GM12878 (cell line): Measurements from ENCODE around the gene ZNF628. TPM values are rescaled to one million over a fixed set of nuclear protein-coding genes. Genes with fewer than 3 reads are reported as not detected.

Experiments used
- ATAC-seq: fragments of 200-7000 bp; cut with Tn5 transposase; 3 replicates; pipeline ENCODE4 v1.9.1; 2020; ENCODE audit warnings: mild to moderate bottlenecking, moderate library complexity
- BruUV-seq: library from RNA; stranded (reverse); fragments of 400-500 nt; replicated peaks from 2 replicates; lab custom pipeline; 2021; lab: Mats Ljungman, UMichigan
- CTCF ChIA-PET: fragments of 300-600 bp; sonication (Branson Sonifier 250); formaldehyde crosslinking; extraction: SDS; loops from one replicate; lab custom pipeline; 2021; ENCODE audit warnings: inconsistent platforms; lab: Yijun Ruan, JAX
- POLR2A ChIA-PET: fragments of 350-600 bp; formaldehyde crosslinking; extraction: SDS; loops from one replicate; lab custom pipeline; 2021; ENCODE audit warnings: inconsistent platforms; lab: Charles Lee
- RAD21 ChIA-PET: fragments of 300-600 bp; sonication (Branson Sonifier 250); formaldehyde crosslinking; loops from one replicate; lab custom pipeline; 2023; ENCODE audit warnings: antibody characterized with exemption; ENCODE audit not compliant: unreplicated experiment; lab: Charles Lee
- SMC1A ChIA-PET: fragments of 300-600 bp; sonication (Branson Sonifier 250); formaldehyde crosslinking; loops from one replicate; lab custom pipeline; 2023; ENCODE audit not compliant: unreplicated experiment, uncharacterized antibody; lab: Charles Lee
- DNase-seq: peaks from one replicate; pipeline ENCODE4 v3.0.0-alpha.2; 2011; ENCODE audit warnings: low read depth, low spot score
- FAIRE-seq: peaks from 3 replicates; lab custom pipeline; 2011; peaks lifted over from hg19 to GRCh38; lab: Jason Lieb, UNC
- H2AFZ ChIP-seq: 2 replicates; pipeline ENCODE4 v1.6.0; 2011; ENCODE audit warnings: low read depth, low read length, control low read depth; ENCODE audit not compliant: control insufficient read depth
- H3K27ac ChIP-seq: 2 replicates; pipeline ENCODE4 v1.5.1; 2011; ENCODE audit warnings: control low read depth; ENCODE audit not compliant: control insufficient read depth, insufficient read depth
- H3K27me3 ChIP-seq, 2 experiments: replicated peaks in 1 of 2; 2 replicates each; pipeline versions ENCODE4 v1.6.0 to v1.6.1; 2011; ENCODE audit warnings: low read length in 1 of 2; ENCODE audit not compliant: control insufficient read depth in 2 of 2, insufficient read depth in 2 of 2
- H3K36me3 ChIP-seq, 2 experiments: 2 replicates each; pipeline ENCODE4 v1.5.1; 2011; ENCODE audit warnings: low read length in 1 of 2; ENCODE audit not compliant: control insufficient read depth in 2 of 2, insufficient read depth in 2 of 2
- H3K4me1 ChIP-seq: 2 replicates; pipeline ENCODE4 v1.6.1; 2011; ENCODE audit warnings: mild to moderate bottlenecking, low read length, moderate library complexity, mixed read lengths; ENCODE audit not compliant: control insufficient read depth, insufficient read depth
- H3K4me2 ChIP-seq: 2 replicates; pipeline ENCODE4 v1.6.0; 2011; ENCODE audit warnings: control low read depth; ENCODE audit not compliant: control insufficient read depth, insufficient read depth
- H3K4me3 ChIP-seq: fragments of 200-600 bp; sonication (generic); 2 replicates; pipeline ENCODE4 v1.5.1; 2016
- H3K79me2 ChIP-seq: 2 replicates; pipeline ENCODE4 v1.6.0; 2011; ENCODE audit warnings: low read length; ENCODE audit not compliant: control insufficient read depth, insufficient read depth
- H3K9ac ChIP-seq: 2 replicates; pipeline ENCODE4 v1.8.0; 2011; ENCODE audit warnings: low read length, control low read depth, mixed read lengths; ENCODE audit not compliant: control insufficient read depth, insufficient read depth
- H3K9me3 ChIP-seq: replicated peaks from 3 replicates; pipeline ENCODE4 v1.5.1; 2011; ENCODE audit warnings: mild to moderate bottlenecking, low read length; ENCODE audit not compliant: control insufficient read depth, insufficient read depth
- H4K20me1 ChIP-seq: 2 replicates; pipeline ENCODE4 v1.6.0; 2011; ENCODE audit not compliant: control insufficient read depth, insufficient read depth
- ATF7 ChIP-seq: fragments of 450-650 bp; IDR thresholded peaks from 2 replicates; pipeline ENCODE4 v1.6.1; 2016; ENCODE audit warnings: low read depth, mild to moderate bottlenecking
- BMI1 ChIP-seq: fragments of 450-650 bp; IDR thresholded peaks from 2 replicates; pipeline ENCODE4 v1.6.1; 2016; ENCODE audit warnings: mild to moderate bottlenecking, moderate library complexity, borderline replicate concordance
- BRCA1 ChIP-seq: IDR thresholded peaks from 2 replicates; pipeline ENCODE4 v1.6.1; 2011; ENCODE audit warnings: low read depth, low read length, improper control_type of control experiment
- CHD1 ChIP-seq: IDR thresholded peaks from 2 replicates; pipeline ENCODE4 v1.6.1; 2012; ENCODE audit warnings: low read depth, low read length, improper control_type of control experiment
- CHD4 ChIP-seq: fragments of 200-600 bp; sonication (generic); IDR thresholded peaks from 2 replicates; pipeline ENCODE4 v1.6.1; 2016; ENCODE audit warnings: mild to moderate bottlenecking
- EGR1 ChIP-seq, 2 experiments: IDR thresholded peaks; 1 replicate in 1 of 2; 2 replicates in 1 of 2; pipeline ENCODE4 v1.6.1; 2011 to 2012; ENCODE audit warnings: low read depth in 2 of 2, low read length in 2 of 2, borderline replicate concordance in 1 of 2, mild to moderate bottlenecking in 1 of 2, moderate library complexity in 1 of 2
- GABPA ChIP-seq: IDR thresholded peaks from 2 replicates; pipeline ENCODE4 v1.6.1; 2014; ENCODE audit warnings: antibody characterized with exemption, low read depth, mild to moderate bottlenecking, inconsistent platforms
- HDGF ChIP-seq: fragments of 450-650 bp; IDR thresholded peaks from 2 replicates; pipeline ENCODE4 v1.6.1; 2016; ENCODE audit warnings: antibody characterized with exemption
- MYC ChIP-seq: IDR thresholded peaks from 2 replicates; pipeline ENCODE4 v1.6.1; 2011; ENCODE audit warnings: mild to moderate bottlenecking, low read length, moderate library complexity, inconsistent platforms; ENCODE audit not compliant: insufficient read depth, insufficient replicate concordance, insufficient read length, severe bottlenecking
- NRF1 ChIP-seq: conservative IDR thresholded peaks from 2 replicates; pipeline ENCODE4 v1.6.1; 2011; ENCODE audit warnings: mild to moderate bottlenecking, low read depth, low read length, improper control_type of control experiment
- SIN3A ChIP-seq: IDR thresholded peaks from 2 replicates; pipeline ENCODE4 v1.6.1; 2012; ENCODE audit warnings: low read depth, low read length, improper control_type of control experiment
- USF2 ChIP-seq: IDR thresholded peaks from 2 replicates; pipeline ENCODE4 v1.6.1; 2011; ENCODE audit warnings: low read depth, low read length, improper control_type of control experiment, borderline replicate concordance
- WGBS: methylation state at CpG from one replicate; pipeline ENCODE4 v1.1.6; 2016; ENCODE audit warnings: low lambda C conversion rate; ENCODE audit not compliant: insufficient replicate concordance, insufficient coverage; ENCODE audit errors: missing lambda C conversion rate; 5-methylcytosine and 5-hydroxymethylcytosine counted together
- in situ Hi-C: fragments of 300-500 bp; cut with MboI; formaldehyde crosslinking; loops from 9 replicates; pipeline ENCODE4 v1.14.3; 2018; ENCODE audit warnings: mixed read lengths
- intact Hi-C: fragments of 100-400 bp; cut with micrococcal nuclease; formaldehyde crosslinking; loops from one replicate; pipeline ENCODE4 v1.14.2; 2022; ENCODE audit not compliant: unreplicated experiment
- polyA plus RNA-seq, 11 experiments: library from polyadenylated mRNA; depleted of rRNA in 4 of 11; unstranded in 6 of 11; stranded (reverse) in 5 of 11; fragments of >200 nt; fragmentation: Nextera tagmentation in 4 of 11; fragmentation: Illumina TruSeq in 1 of 11; extraction: Ambion mirVana in 4 of 11; extraction: Trizol in 1 of 11; gene quantifications; 1 replicate in 1 of 11; 2 replicates in 10 of 11; pipeline versions ENCODE4 v1.2.1 to v1.2.3, GENCODE V29; 2011 to 2016; ENCODE audit warnings: inconsistent platforms in 2 of 11, missing spikeins in 2 of 11, low read depth in 1 of 11
- total RNA-seq, 4 experiments: library from RNA; depleted of rRNA in 3 of 4; stranded (reverse); fragments of >200 nt in 3 of 4; fragmentation: Illumina TruSeq in 1 of 4; extraction: Trizol in 1 of 4; gene quantifications; 2 replicates each; pipeline versions ENCODE4 v1.2.1 to v1.2.3, GENCODE V29; 2013 to 2021
- TF ChIP-seq, protein P1 (sequence below): IDR thresholded peaks from 2 replicates; pipeline ENCODE4 v1.6.1; 2012; ENCODE audit warnings: low read length, inconsistent platforms

The ZNF628 gene
- total and polyA plus RNA-seq, 10 of the 15 experiments (the other 5 are each of a cell fraction or from before 2014, with no cell fraction given), result 0.04 to 11.3 (median 1.6) TPM; not detected in 1

DNA sequence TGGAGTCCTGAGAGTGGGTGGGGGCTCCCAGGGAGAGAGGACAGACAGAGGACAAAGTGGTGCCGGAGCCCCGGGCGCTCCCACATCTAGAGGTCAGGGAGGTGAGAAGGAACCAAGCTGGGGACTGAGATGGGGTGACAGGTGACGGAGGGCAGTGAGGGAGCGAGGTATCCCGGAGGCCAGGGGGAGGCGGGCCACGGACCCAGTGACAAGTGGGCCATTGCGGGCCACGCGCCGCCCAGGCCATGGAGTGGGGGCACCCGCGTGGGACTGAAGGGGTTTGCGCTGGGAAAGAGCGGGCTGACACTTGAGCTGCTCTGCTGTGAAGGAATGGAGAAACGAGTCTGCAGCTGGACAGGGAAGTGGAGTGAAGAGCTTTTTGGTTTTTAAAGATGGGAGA, 2.6 kb downstream of the ZNF628 start:
- H3K79me2 ChIP-seq, result peaks cover 6% of the 10 kb centered on the region
- H3K4me1 ChIP-seq, result peaks cover 23% of the 10 kb centered on the region
- RAD21 ChIA-PET, result interaction anchor here (0.6 to 1.0 kb wide), 2 partner anchors 17 to 25 kb away, joined by 3 to 4 read pairs; no protein-coding TSS in a partner anchor
- no TSS peak for BruUV-seq
- no peak overlapping the region for H3K27ac ChIP-seq
- CTCF ChIA-PET, result interaction anchor here (1.1 to 3.7 kb wide), 2 partner anchors 12 to 26 kb away, joined by 4 to 26 read pairs; no protein-coding TSS in a partner anchor
- POLR2A ChIA-PET, result no interaction called here
- intact Hi-C loops, result no loop called here
- DNase-seq, result no peak
- H3K36me3 ChIP-seq, result peaks cover 0 to 9% of the 10 kb centered on the region in 2 experiments; a peak in 2 of 4 replicates
- FAIRE-seq, result no peak
- no peak overlapping the region for H3K4me3 ChIP-seq
- no peaks in the 10 kb centered on the region for H4K20me1 ChIP-seq
- H2AFZ ChIP-seq, result no peak overlapping the region
- 90% methylated on average over 17 of the region's 17 CpGs for WGBS
- H3K27me3 ChIP-seq, result no peaks in the 10 kb centered on the region
- no peak for TF ChIP-seq ATF7
- no peak for TF ChIP-seq GABPA
- no peak for TF ChIP-seq CHD4
- TF ChIP-seq, all 136 proteins: peak for 0
- Histone ChIP-seq H3K9ac (no peak overlapping the region), H3K9me3 (no peaks in the 10 kb centered on the region), H3K4me2 (no peak overlapping the region)
- ATAC-seq, result no peak
- SMC1A ChIA-PET, result no interaction called here
- in situ Hi-C loops, result no loop called here

DNA sequence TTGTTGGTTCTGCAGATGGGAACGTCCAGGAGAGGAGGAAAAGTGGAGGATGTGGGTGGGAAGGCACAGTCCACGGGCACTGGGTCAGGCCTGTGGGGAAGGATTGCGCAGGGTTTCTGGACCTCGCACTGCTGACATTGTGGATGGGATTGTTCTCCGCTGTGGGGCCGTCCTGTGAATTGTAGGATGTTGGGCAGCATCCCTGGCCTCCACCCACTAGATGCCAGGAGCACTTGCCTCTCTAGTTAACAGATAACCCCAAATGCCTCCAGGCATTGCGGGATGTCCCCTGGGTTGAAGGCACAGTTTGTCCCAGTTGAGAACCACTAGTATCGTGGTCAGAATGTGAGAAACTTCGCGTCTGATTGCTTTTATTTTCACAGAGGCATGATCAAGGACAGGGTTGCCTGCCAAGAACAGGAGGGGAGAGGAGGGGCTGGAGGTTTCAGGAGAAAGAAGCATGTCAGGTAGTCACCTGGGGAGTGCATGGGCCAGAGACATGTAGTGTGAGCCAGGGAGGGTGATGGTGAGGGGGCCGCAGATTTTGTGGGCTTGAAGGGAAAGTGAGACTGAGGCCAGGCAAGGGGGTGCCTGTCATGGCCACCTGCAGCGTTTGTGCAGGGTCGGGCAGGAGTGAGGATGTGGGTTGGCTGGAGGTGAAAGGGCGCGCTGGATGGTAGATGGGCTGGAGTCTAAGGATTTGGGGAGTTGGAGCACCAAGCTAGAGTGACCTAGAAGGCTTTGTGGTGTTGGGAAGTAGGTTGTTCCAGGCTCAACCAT, 3.2 kb downstream of the ZNF628 start:
- ATAC-seq (no peak), DNase-seq (no peak), FAIRE-seq (no peak)
- 0 out of 2 replicates have a peak overlapping the region, but pooled peaks have one; percentile 14 for H3K4me2 ChIP-seq
- H3K4me1 ChIP-seq, result peaks cover 28% of the 10 kb centered on the region
- BruUV-seq, result no TSS peak
- H2AFZ ChIP-seq, result no peak overlapping the region
- SMC1A ChIA-PET, result no interaction called here
- WGBS, result 74% methylated on average over 15 of the region's 15 CpGs
- H3K79me2 ChIP-seq, result peaks cover 6% of the 10 kb centered on the region
- no peaks in the 10 kb centered on the region for H4K20me1 ChIP-seq
- H3K9me3 ChIP-seq, result no peaks in the 10 kb centered on the region
- no peak overlapping the region for H3K4me3 ChIP-seq
- in situ Hi-C loops (no loop called here), intact Hi-C loops (no loop called here)
- H3K9ac ChIP-seq, result no peak overlapping the region
- RAD21 ChIA-PET, result interaction anchor here (0.6 to 1.0 kb wide), 2 partner anchors 18 to 24 kb away, joined by 3 to 4 read pairs; no protein-coding TSS in a partner anchor
- H3K36me3 ChIP-seq, result peaks cover 0 to 9% of the 10 kb centered on the region in 2 experiments; a peak in 2 of 4 replicates
- CTCF ChIA-PET, result interaction anchor here (1.1 kb wide), 1 partner anchor 12 kb away, joined by 4 read pairs; no protein-coding TSS in a partner anchor
- H3K27ac ChIP-seq, result no peak overlapping the region
- POLR2A ChIA-PET, result no interaction called here
- no peaks in the 10 kb centered on the region for H3K27me3 ChIP-seq
- TF ChIP-seq MYC (no peak), SIN3A (no peak), USF2 (no peak), EGR1 (IDR thresholded peaks at IDR 0.05; ENCODE audit: borderline replicate concordance in 1 of 2, low read depth in 2 of 2, low read length in 2 of 2) (no peak), CHD1 (no peak), BRCA1 (no peak), HDGF (no peak), BMI1 (no peak), NRF1 (no peak)
- TF ChIP-seq, protein P1, sequence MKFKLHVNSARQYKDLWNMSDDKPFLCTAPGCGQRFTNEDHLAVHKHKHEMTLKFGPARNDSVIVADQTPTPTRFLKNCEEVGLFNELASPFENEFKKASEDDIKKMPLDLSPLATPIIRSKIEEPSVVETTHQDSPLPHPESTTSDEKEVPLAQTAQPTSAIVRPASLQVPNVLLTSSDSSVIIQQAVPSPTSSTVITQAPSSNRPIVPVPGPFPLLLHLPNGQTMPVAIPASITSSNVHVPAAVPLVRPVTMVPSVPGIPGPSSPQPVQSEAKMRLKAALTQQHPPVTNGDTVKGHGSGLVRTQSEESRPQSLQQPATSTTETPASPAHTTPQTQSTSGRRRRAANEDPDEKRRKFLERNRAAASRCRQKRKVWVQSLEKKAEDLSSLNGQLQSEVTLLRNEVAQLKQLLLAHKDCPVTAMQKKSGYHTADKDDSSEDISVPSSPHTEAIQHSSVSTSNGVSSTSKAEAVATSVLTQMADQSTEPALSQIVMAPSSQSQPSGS, result no peak
